Measurements from ENCODE around the gene RNASE12.
A peak's percentile ranks its signal among the peaks of the same experiment; 100 is the strongest.

Gene RNASE12

GRCh38 chr14:20607617-20608016, 16.4 kb upstream of the RNASE12 start:
- H3K4me3 ChIP-seq (replicated peaks; ENCODE audit: low read depth, low read length): no peak overlapping the region
- no peak for DNase-seq (ENCODE audit: extremely low read depth, low read depth)
- TF ChIP-seq, protein P1, sequence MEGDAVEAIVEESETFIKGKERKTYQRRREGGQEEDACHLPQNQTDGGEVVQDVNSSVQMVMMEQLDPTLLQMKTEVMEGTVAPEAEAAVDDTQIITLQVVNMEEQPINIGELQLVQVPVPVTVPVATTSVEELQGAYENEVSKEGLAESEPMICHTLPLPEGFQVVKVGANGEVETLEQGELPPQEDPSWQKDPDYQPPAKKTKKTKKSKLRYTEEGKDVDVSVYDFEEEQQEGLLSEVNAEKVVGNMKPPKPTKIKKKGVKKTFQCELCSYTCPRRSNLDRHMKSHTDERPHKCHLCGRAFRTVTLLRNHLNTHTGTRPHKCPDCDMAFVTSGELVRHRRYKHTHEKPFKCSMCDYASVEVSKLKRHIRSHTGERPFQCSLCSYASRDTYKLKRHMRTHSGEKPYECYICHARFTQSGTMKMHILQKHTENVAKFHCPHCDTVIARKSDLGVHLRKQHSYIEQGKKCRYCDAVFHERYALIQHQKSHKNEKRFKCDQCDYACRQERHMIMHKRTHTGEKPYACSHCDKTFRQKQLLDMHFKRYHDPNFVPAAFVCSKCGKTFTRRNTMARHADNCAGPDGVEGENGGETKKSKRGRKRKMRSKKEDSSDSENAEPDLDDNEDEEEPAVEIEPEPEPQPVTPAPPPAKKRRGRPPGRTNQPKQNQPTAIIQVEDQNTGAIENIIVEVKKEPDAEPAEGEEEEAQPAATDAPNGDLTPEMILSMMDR (IDR thresholded peaks at IDR 0.05; ENCODE audit: low read depth, low read length, missing control alignments): no peak

DNA sequence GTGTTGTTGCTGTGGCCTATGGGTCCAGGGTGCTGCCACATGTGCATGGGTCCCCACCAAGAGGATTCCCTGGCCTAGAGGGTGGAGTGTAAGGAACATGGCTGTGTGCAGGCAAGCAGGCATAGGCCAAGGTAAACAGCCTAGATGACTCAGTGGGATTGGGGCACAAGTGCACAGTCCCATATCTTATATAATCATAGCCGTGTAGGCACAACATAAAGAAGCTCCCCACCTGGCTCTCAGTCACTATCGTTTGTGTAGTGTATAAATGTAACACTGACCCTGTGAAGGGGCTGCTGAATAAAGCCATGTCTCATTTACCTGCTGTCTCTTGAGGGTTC, 15.7 kb upstream of the RNASE12 start:
- no peak overlapping the region for H3K4me3 ChIP-seq (replicated peaks; ENCODE audit: low read depth, low read length)
- no peak for DNase-seq (ENCODE audit: extremely low read depth, low read depth)
- TF ChIP-seq, protein P1 (IDR thresholded peaks at IDR 0.05; ENCODE audit: low read depth, low read length, missing control alignments): no peak

DNA sequence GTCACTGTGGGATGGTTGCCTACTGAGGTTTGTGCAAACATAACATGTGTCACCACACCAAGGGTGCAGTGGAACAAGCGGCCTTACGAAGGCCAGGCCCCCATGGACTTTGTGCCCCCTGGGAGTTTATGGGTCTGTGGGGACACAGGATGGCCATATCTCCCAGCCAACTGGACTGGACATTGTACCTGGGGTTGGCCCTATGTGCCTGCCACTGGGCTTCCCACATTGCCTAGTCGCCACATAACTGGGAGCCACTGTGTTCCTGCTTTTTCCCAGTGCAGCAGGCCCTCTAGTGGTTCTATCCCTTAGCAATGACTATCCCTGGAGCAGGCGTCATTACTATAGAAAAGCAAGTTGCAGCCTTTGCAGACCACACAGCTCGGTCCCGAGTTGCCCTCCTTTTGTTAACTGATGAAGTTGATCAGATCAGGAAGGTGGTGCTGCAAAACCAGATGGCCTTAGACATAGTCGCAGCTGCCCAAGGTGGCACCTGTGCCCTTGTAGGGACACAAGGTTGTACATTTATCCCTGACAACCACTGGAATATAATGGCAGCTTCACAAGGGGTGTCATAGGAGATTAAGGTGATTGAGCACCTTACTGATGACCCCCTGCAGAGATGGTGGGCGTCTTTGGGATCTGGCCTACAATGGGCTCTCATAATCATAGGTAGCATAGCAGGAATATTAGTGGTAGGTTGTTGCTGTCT, 15.2 kb upstream of the RNASE12 start:
- H3K4me3 ChIP-seq (replicated peaks; ENCODE audit: low read depth, low read length): no peak overlapping the region
- DNase-seq (ENCODE audit: extremely low read depth, low read depth): no peak
- TF ChIP-seq, protein P1 (IDR thresholded peaks at IDR 0.05; ENCODE audit: low read depth, low read length, missing control alignments): peak; percentile 58

- TF ChIP-seq, protein P1 (IDR thresholded peaks at IDR 0.05; ENCODE audit: low read depth, low read length, missing control alignments): no peak
- DNase-seq (ENCODE audit: extremely low read depth, low read depth): no peak
- H3K4me3 ChIP-seq (replicated peaks; ENCODE audit: low read depth, low read length): no peak overlapping the region
These were observed 12.9 kb upstream of the RNASE12 start for GRCh38 chr14:20603813-20604690.

- no peak for DNase-seq (ENCODE audit: extremely low read depth, low read depth)
- TF ChIP-seq, protein P1 (IDR thresholded peaks at IDR 0.05; ENCODE audit: low read depth, low read length, missing control alignments): no peak
- H3K4me3 ChIP-seq (replicated peaks; ENCODE audit: low read depth, low read length): no peak overlapping the region
These were observed 11.4 kb upstream of the RNASE12 start for GRCh38 chr14:20602583-20602982.

DNA sequence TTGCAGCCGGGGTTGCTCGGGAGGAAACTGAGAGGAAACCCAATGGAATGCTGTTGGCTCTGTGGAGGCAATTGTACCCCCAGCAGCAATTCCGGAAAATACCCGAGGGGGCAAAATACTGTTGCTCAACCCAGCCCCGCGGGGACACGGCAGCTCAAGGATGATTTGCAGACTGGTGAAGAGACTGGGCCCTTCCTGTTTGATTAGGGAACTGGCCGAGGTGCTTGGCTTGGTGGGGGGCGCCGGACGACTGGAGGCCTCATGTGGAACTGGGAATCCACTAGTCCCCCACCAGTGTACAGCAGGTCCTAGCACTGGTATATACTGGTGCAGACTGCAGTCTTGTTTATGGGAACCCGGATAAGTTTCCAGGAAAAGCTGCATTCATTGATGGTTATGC, 10.3 kb upstream of the RNASE12 start:
- H3K4me3 ChIP-seq (replicated peaks; ENCODE audit: low read depth, low read length): no peak overlapping the region
- DNase-seq (ENCODE audit: extremely low read depth, low read depth): no peak
- TF ChIP-seq, protein P1 (IDR thresholded peaks at IDR 0.05; ENCODE audit: low read depth, low read length, missing control alignments): no peak
